ENCODE data around the gene ZMYND8.
A peak's percentile ranks its signal among the peaks of the same experiment; 100 is the strongest.
"Not testable (repeated sequence)": the region's sequence is repeated elsewhere in the genome, so short reads cannot be mapped to it uniquely, and the experiment has no call there.

ZMYND8 gene

DNA sequence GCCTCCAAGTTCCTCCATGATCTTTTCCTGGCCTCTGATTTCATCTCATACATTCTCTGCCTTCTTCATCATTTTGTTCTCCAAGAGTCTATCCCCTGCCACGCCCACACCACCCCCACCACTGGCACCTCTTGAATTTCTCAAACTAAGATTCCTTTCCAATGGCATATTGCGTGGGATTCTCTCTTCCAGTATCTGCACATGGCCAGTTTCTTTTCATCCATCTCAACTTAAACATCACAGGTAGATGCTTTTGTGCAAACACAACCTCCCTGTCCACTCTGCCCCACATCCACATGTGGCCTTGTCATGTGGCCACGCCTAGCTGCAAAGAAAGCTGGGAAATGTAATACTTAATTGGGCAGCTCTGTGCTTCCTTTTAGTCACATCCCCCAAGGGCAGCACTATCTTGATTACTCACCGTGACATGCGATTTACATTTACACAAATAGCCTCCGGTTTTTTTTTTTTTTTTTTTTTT is 33.4 kb upstream of the ZMYND8 start:
- Histone ChIP-seq H3K4me2 (ENCODE audit: low read length) (no peak overlapping the region), H3K79me2 (ENCODE audit: insufficient read depth, low read length) (no peaks in the 10 kb centered on the region), H2AFZ (ENCODE audit: low read length) (no peak overlapping the region), H3K4me3 (ENCODE audit: low read depth, low read length, poor library complexity, severe bottlenecking) (no peak overlapping the region), H3K27me3 (ENCODE audit: insufficient read depth, low read length) (no peaks in the 10 kb centered on the region), H3K9me3 (ENCODE audit: low read length) (peaks cover 5% of the 10 kb centered on the region; the same call in 1 of the 2 replicates), H3K36me3 (ENCODE audit: insufficient read depth, low read length) (peaks cover 40% of the 10 kb centered on the region), H3K9ac (ENCODE audit: low read length) (no peak overlapping the region), H4K20me1 (ENCODE audit: insufficient read depth, low read length) (no peaks in the 10 kb centered on the region), H3K27ac (ENCODE audit: low read depth, low read length, poor library complexity, severe bottlenecking) (peak overlapping the region; percentile 68), H3K4me1 (ENCODE audit: insufficient read depth, low read length, severe bottlenecking) (peaks cover 20% of the 10 kb centered on the region), H3F3A (ENCODE audit: insufficient read depth, low read length) (peaks cover 5% of the 10 kb centered on the region; the same call in 1 of the 2 replicates), H3K9me2 (ENCODE audit: low read depth, low read length) (no peaks in the 10 kb centered on the region)
- no peak for TF ChIP-seq EZH2 (IDR thresholded peaks at IDR 0.05; ENCODE audit: borderline replicate concordance, low read length)
- TF ChIP-seq, protein P1, sequence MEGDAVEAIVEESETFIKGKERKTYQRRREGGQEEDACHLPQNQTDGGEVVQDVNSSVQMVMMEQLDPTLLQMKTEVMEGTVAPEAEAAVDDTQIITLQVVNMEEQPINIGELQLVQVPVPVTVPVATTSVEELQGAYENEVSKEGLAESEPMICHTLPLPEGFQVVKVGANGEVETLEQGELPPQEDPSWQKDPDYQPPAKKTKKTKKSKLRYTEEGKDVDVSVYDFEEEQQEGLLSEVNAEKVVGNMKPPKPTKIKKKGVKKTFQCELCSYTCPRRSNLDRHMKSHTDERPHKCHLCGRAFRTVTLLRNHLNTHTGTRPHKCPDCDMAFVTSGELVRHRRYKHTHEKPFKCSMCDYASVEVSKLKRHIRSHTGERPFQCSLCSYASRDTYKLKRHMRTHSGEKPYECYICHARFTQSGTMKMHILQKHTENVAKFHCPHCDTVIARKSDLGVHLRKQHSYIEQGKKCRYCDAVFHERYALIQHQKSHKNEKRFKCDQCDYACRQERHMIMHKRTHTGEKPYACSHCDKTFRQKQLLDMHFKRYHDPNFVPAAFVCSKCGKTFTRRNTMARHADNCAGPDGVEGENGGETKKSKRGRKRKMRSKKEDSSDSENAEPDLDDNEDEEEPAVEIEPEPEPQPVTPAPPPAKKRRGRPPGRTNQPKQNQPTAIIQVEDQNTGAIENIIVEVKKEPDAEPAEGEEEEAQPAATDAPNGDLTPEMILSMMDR (IDR thresholded peaks at IDR 0.05; ENCODE audit: low read length) = no peak

DNA sequence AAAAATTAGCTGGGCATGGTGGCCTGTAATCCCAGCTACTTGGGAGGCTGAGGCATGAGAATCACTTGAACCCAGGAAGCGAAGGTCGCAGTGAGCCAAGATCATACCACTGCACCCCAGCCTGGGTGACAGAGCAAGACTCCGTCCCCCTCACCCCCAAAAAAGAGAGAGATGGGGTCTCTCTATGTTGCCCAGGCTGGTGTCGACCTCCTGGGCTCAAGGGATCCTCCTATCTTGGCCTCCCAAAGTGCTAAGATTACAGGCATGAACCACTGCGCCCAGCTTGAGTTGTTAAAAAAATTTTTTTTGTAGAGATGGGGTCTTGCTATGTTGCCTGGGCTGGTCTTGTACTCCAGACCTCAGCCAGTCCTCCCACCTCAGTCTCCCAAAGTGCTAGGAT is 29.5 kb upstream of the ZMYND8 start:
- not testable (repeated sequence) for H3K27ac ChIP-seq (ENCODE audit: low read depth, low read length, poor library complexity, severe bottlenecking); H3K27me3 ChIP-seq (ENCODE audit: insufficient read depth, low read length); H4K20me1 ChIP-seq (ENCODE audit: insufficient read depth, low read length); H3K79me2 ChIP-seq (ENCODE audit: insufficient read depth, low read length); H2AFZ ChIP-seq (ENCODE audit: low read length); H3K4me3 ChIP-seq (ENCODE audit: low read depth, low read length, poor library complexity, severe bottlenecking); H3F3A ChIP-seq (ENCODE audit: insufficient read depth, low read length); H3K4me2 ChIP-seq (ENCODE audit: low read length); H3K9ac ChIP-seq (ENCODE audit: low read length); H3K9me3 ChIP-seq (ENCODE audit: low read length); H3K9me2 ChIP-seq (ENCODE audit: low read depth, low read length); H3K36me3 ChIP-seq (ENCODE audit: insufficient read depth, low read length)
- peaks cover 12% of the 10 kb centered on the region for H3K4me1 ChIP-seq (ENCODE audit: insufficient read depth, low read length, severe bottlenecking)

DNA sequence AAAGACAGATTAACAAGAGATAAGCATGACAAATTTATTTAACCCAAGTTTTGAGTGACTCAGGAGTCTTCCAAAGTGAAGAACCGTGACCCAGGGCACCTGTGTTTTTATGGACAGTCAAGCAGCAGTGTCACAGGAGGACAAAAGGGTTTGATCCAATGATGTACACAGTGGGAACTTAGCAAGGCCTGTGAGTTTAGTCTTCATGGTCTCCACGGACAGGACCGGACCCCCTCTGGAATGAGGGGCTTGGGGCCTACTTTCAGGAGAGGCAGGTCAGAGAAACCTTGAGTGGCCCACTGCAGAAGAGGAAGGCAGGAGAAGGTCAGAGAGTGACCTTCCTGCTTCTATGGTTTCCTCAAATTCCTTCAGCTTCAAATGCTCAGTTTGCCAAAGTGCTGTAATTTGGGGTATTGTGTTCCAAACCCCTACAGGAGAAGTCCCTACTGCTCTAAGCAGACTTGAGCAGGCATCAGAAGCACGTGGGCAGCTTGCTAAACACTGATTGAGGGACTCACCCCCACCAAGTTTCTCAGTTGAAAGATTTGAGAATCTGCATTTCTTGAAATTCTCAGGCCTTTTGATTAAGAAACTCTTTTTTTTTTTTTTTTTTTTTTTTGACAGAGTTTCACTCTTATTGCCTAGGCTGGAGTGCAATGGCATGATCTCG is 26.4 kb upstream of the ZMYND8 start:
- Histone ChIP-seq H3K9ac (ENCODE audit: low read length) (no peak overlapping the region), H3K4me2 (ENCODE audit: low read length) (no peak overlapping the region), H3K4me1 (ENCODE audit: insufficient read depth, low read length, severe bottlenecking) (peaks cover 6% of the 10 kb centered on the region), H3K27me3 (ENCODE audit: insufficient read depth, low read length) (no peaks in the 10 kb centered on the region), H2AFZ (ENCODE audit: low read length) (no peak overlapping the region), H3K79me2 (ENCODE audit: insufficient read depth, low read length) (no peaks in the 10 kb centered on the region), H3K36me3 (ENCODE audit: insufficient read depth, low read length) (peaks cover 9% of the 10 kb centered on the region; the same call in 1 of the 2 replicates), H3K9me3 (ENCODE audit: low read length) (no peaks in the 10 kb centered on the region), H3F3A (ENCODE audit: insufficient read depth, low read length) (peaks cover 4% of the 10 kb centered on the region; the same call in 1 of the 2 replicates), H3K27ac (ENCODE audit: low read depth, low read length, poor library complexity, severe bottlenecking) (no peak overlapping the region), H4K20me1 (ENCODE audit: insufficient read depth, low read length) (no peaks in the 10 kb centered on the region), H3K4me3 (ENCODE audit: low read depth, low read length, poor library complexity, severe bottlenecking) (no peak overlapping the region), H3K9me2 (ENCODE audit: low read depth, low read length) (no peaks in the 10 kb centered on the region)
- TF ChIP-seq, protein P1 (IDR thresholded peaks at IDR 0.05; ENCODE audit: low read length) = no peak
- TF ChIP-seq EZH2 (IDR thresholded peaks at IDR 0.05; ENCODE audit: borderline replicate concordance, low read length) = no peak

DNA sequence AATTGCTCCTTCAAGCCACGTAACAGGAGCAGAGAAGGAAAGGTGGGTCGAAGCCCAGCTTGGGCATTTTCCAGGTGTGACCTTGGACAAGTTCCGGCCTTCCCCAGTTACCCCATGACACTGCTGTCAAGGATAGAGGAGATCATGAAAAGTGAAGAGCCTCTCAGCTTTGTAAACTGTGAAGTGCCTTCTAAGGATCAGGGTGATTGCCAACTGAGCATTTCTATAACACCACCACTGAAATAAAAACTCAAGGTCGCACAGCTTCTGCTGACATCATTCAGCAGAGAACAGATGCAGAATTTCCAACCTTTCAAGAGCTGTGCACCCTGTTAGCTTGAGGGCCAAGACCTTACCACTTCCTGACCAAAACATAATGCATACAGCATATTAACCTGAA is 24.0 kb upstream of the ZMYND8 start:
- Histone ChIP-seq H3K4me2 (ENCODE audit: low read length) (no peak overlapping the region), H4K20me1 (ENCODE audit: insufficient read depth, low read length) (no peaks in the 10 kb centered on the region), H3F3A (ENCODE audit: insufficient read depth, low read length) (peaks cover 4% of the 10 kb centered on the region; the same call in 1 of the 2 replicates), H3K79me2 (ENCODE audit: insufficient read depth, low read length) (no peaks in the 10 kb centered on the region), H3K9me2 (ENCODE audit: low read depth, low read length) (no peaks in the 10 kb centered on the region), H3K27me3 (ENCODE audit: insufficient read depth, low read length) (no peaks in the 10 kb centered on the region), H3K36me3 (ENCODE audit: insufficient read depth, low read length) (peaks cover 9% of the 10 kb centered on the region; the same call in 1 of the 2 replicates), H3K4me3 (ENCODE audit: low read depth, low read length, poor library complexity, severe bottlenecking) (no peak overlapping the region), H3K4me1 (ENCODE audit: insufficient read depth, low read length, severe bottlenecking) (peaks cover 12% of the 10 kb centered on the region), H3K27ac (ENCODE audit: low read depth, low read length, poor library complexity, severe bottlenecking) (no peak overlapping the region), H2AFZ (ENCODE audit: low read length) (no peak overlapping the region), H3K9ac (ENCODE audit: low read length) (no peak overlapping the region), H3K9me3 (ENCODE audit: low read length) (no peaks in the 10 kb centered on the region)
- TF ChIP-seq, protein P1 (IDR thresholded peaks at IDR 0.05; ENCODE audit: low read length) = no peak
- no peak for TF ChIP-seq EZH2 (IDR thresholded peaks at IDR 0.05; ENCODE audit: borderline replicate concordance, low read length)

Data from OCI-LY1 (cell line).